SK-N-MC (cell line): Measurements from ENCODE around the gene PDXK.

Source experiments
- EZH2 ChIP-seq: fragments of 200-600 bp; sonication (generic); IDR thresholded peaks from one replicate; pipeline ENCODE4 v1.6.1; 2017; ENCODE audit warnings: antibody characterized with exemption
- FOXP2 ChIP-seq: optimal IDR thresholded peaks from 2 replicates; pipeline ENCODE3; 2011; ENCODE audit warnings: mild to moderate bottlenecking, moderate library complexity; ENCODE audit not compliant: insufficient read depth; ENCODE audit errors: extremely low read length, control extremely low read depth
- POLR2AphosphoS5 ChIP-seq: IDR thresholded peaks from 2 replicates; pipeline ENCODE4 v1.6.1; 2012; ENCODE audit warnings: mild to moderate bottlenecking, low read depth, low read length, borderline replicate concordance

- no peak for TF ChIP-seq EZH2
- no peak for TF ChIP-seq POLR2AphosphoS5
- TF ChIP-seq FOXP2, result no peak
These were observed 84.8 kb downstream of the PDXK start for GRCh38 chr21:43803558-43804300.
